Calu3 (cell line): ENCODE data around the gene EAPP. TPM values are rescaled to one million over a fixed set of nuclear protein-coding genes. Genes with fewer than 3 reads are reported as not detected.
"Not testable (repeated sequence)": the region's sequence is repeated elsewhere in the genome, so short reads cannot be mapped to it uniquely, and the experiment has no call there.

Source experiments
- BruUV-seq: library from RNA; stranded (reverse); fragments of 400-500 nt; replicated peaks from 2 replicates; lab custom pipeline; 2021; lab: Mats Ljungman, UMichigan
- CTCF ChIA-PET: fragments of 300-600 bp; sonication (Branson Sonifier 250); formaldehyde crosslinking; loops from one replicate; lab custom pipeline; 2022; ENCODE audit warnings: antibody characterized with exemption; lab: Charles Lee
- DNase-seq: peaks from one replicate; pipeline ENCODE4 v3.0.0; 2022
- H3K27ac Mint-ChIP-seq: one replicate; pipeline ENCODE4 v1.8.0; 2022; ENCODE audit warnings: mixed read lengths; ENCODE audit not compliant: unreplicated experiment
- H3K27me3 Mint-ChIP-seq: one replicate; pipeline ENCODE4 v1.8.0; 2022; ENCODE audit warnings: mixed read lengths; ENCODE audit not compliant: unreplicated experiment
- H3K36me3 Mint-ChIP-seq: one replicate; pipeline ENCODE4 v1.8.0; 2022; ENCODE audit warnings: mild to moderate bottlenecking, moderate library complexity, mixed read lengths; ENCODE audit not compliant: insufficient read depth, unreplicated experiment
- H3K4me1 Mint-ChIP-seq: one replicate; pipeline ENCODE4 v1.8.0; 2022; ENCODE audit warnings: mild to moderate bottlenecking, low read depth, mixed read lengths; ENCODE audit not compliant: unreplicated experiment
- H3K4me3 Mint-ChIP-seq: one replicate; pipeline ENCODE4 v1.8.0; 2022; ENCODE audit warnings: mild to moderate bottlenecking, low read depth, moderate library complexity, mixed read lengths; ENCODE audit not compliant: unreplicated experiment
- H3K9me3 Mint-ChIP-seq: one replicate; pipeline ENCODE4 v1.8.0; 2022; ENCODE audit warnings: low read depth, mixed read lengths; ENCODE audit not compliant: unreplicated experiment
- intact Hi-C: fragments of 100-400 bp; cut with micrococcal nuclease; formaldehyde crosslinking; loops from one replicate; pipeline ENCODE4 v1.10.0; 2022; ENCODE audit not compliant: unreplicated experiment
- total RNA-seq: library from RNA; stranded (reverse); gene quantifications from 2 replicates; pipeline ENCODE4 v1.2.3, GENCODE V29; 2022
- TF ChIP-seq, protein P1 (sequence below): fragments of 200-600 bp; IDR thresholded peaks from one replicate; pipeline ENCODE4 v1.8.0; 2022; ENCODE audit warnings: antibody characterized with exemption; ENCODE audit not compliant: unreplicated experiment

The EAPP gene
- total RNA-seq, 1 experiment from 2014 or later = 24.5 TPM

DNA sequence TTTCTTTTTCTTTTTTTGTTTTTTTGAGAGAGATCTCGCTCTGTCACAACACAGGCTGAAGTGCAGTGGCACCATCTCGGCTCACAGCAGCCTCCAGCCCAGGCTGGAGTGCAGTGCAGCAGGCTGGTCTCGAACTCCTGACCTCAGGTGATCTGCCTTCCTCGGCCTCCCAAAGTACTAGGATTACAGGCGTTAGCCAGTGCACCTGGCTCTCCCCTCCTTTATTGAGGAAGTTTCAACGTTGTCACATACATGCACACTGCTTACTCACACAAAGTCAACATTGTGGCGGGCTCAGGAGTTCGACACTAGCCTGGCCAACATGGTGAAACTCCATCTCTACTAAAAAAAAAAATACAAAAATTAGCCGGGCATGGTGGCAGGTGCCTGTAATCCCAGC is 32.0 kb downstream of the EAPP start:
- Mint-ChIP-seq H3K4me1 (no peaks in the 10 kb centered on the region), H3K36me3 (no peaks in the 10 kb centered on the region), H3K27me3 (no peaks in the 10 kb centered on the region), H3K27ac (no peak overlapping the region), H3K4me3 (no peak overlapping the region), H3K9me3 (no peaks in the 10 kb centered on the region)
- intact Hi-C loops = no loop called here
- CTCF ChIA-PET = no interaction called here
- no peak for DNase-seq
- no TSS peak for BruUV-seq
- TF ChIP-seq, protein P1, sequence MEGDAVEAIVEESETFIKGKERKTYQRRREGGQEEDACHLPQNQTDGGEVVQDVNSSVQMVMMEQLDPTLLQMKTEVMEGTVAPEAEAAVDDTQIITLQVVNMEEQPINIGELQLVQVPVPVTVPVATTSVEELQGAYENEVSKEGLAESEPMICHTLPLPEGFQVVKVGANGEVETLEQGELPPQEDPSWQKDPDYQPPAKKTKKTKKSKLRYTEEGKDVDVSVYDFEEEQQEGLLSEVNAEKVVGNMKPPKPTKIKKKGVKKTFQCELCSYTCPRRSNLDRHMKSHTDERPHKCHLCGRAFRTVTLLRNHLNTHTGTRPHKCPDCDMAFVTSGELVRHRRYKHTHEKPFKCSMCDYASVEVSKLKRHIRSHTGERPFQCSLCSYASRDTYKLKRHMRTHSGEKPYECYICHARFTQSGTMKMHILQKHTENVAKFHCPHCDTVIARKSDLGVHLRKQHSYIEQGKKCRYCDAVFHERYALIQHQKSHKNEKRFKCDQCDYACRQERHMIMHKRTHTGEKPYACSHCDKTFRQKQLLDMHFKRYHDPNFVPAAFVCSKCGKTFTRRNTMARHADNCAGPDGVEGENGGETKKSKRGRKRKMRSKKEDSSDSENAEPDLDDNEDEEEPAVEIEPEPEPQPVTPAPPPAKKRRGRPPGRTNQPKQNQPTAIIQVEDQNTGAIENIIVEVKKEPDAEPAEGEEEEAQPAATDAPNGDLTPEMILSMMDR = no peak

DNA sequence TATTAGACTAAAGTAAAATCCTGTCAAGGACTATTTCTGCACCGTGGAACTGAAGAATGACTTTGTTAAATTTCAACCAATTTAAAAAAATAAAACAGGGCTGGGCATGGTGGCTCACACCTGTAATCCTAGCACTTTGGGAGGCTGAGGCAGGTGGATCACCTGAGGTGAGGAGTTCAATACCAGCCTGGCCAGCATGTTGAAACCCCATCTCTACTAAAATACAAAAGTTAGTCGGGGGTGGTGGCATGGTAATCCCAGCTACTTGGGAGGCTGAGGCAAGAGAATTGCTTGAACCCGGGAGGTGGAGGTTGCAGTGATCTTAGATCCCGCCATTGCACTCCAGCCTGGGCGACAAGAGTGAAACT is 34.4 kb downstream of the EAPP start:
- CTCF ChIA-PET = interaction anchor here (1.1 kb wide), 1 partner anchor 173 kb away, joined by 3 read pairs; no protein-coding TSS in a partner anchor
- intact Hi-C loops, BruUV-seq, H3K4me3 Mint-ChIP-seq, H3K9me3 Mint-ChIP-seq, H3K36me3 Mint-ChIP-seq, H3K4me1 Mint-ChIP-seq, H3K27ac Mint-ChIP-seq, H3K27me3 Mint-ChIP-seq, DNase-seq: not testable (repeated sequence)

DNA sequence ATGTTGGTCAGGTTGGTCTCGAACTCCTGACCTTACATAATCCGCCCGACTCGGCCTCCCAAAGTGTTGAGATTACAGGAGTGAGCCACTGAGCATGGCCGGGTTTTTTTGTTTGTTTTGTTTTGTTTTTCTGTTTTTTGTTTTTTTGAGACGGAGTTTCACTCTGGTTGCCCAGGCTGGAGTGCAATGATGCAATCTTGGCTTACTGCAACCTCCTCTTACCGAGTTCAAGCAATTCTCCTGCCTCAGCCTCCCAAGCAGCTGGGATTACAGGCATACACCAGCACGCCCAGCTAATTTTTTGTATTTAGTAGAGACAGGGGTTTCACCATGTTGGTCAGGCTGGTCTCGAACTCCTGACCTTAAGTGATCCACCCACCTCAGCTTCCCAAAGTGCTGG is 35.5 kb downstream of the EAPP start:
- CTCF ChIA-PET, H3K27ac Mint-ChIP-seq, H3K4me3 Mint-ChIP-seq, BruUV-seq, H3K4me1 Mint-ChIP-seq, H3K27me3 Mint-ChIP-seq, H3K9me3 Mint-ChIP-seq, intact Hi-C loops, H3K36me3 Mint-ChIP-seq, DNase-seq: not testable (repeated sequence)

DNA sequence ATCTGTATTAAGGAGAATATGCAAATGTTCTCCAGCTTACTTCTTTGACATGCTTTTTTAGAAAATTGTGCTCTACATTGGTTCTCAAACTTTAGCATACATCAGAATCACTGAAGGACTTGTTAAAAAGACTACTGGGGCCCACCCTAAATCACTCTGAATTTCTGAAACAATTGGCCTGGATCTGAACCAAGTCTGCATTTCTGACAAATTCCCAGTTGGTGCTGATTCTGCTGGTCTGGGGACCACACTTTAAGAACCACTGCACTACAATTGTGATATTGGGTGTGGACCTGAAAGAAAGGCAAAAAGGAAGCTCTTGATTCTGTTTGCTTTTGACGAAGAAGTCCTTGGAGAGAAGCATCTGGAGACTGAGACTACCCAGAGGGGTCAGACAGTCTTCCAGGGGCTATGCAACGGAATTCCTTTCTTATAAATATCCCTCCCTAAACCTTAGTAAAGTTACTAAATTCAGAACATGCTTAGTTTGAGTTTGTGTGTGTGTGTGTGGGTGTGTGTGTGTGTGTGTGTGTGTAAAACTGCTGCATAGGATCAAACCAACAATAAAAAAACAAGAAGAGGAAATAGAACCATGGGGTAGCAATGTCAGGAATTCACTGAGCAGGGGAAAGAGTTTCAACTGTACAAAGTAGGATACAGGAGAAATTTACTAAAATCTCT is 36.8 kb downstream of the EAPP start:
- no peaks in the 10 kb centered on the region for H3K9me3 Mint-ChIP-seq
- TF ChIP-seq, protein P1 = no peak
- no peak overlapping the region for H3K27ac Mint-ChIP-seq
- CTCF ChIA-PET = interaction anchor here (0.5 to 1.0 kb wide), 2 partner anchors 89 to 171 kb away, joined by 4 to 10 read pairs; no protein-coding TSS in a partner anchor
- H3K27me3 Mint-ChIP-seq = no peaks in the 10 kb centered on the region
- no peak for DNase-seq
- peaks cover under 1% of the 10 kb centered on the region for H3K4me1 Mint-ChIP-seq
- no TSS peak for BruUV-seq
- H3K36me3 Mint-ChIP-seq = no peaks in the 10 kb centered on the region
- H3K4me3 Mint-ChIP-seq = no peak overlapping the region
- intact Hi-C loops = no loop called here

DNA sequence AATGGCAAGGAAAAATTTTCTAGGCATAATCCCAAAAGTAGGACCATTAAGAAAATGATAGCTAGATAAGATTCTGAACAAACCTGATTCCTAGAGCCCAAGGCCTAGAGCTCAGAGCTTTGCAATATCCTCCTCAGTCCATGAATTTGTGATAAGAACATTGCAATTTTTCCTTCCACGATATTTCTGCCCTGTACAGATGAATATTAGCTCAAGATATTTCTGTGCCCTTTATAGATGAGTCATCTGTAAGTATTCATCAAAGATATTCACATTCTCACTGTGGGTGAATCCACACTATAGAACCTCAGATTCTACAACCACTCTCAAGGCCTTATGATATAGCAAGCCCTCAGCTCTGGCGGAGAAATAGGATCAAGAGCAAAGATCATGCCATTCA is 37.5 kb downstream of the EAPP start:
- H3K36me3 Mint-ChIP-seq = peaks cover 2% of the 10 kb centered on the region
- no peaks in the 10 kb centered on the region for H3K9me3 Mint-ChIP-seq
- no peak overlapping the region for H3K27ac Mint-ChIP-seq
- H3K4me1 Mint-ChIP-seq = peaks cover 7% of the 10 kb centered on the region
- no peaks in the 10 kb centered on the region for H3K27me3 Mint-ChIP-seq
- H3K4me3 Mint-ChIP-seq = no peak overlapping the region
- TF ChIP-seq, protein P1 = no peak
- DNase-seq = no peak
- intact Hi-C loops = no loop called here
- no TSS peak for BruUV-seq
- CTCF ChIA-PET = interaction anchor here (1.0 kb wide), 1 partner anchor 170 kb away, joined by 4 read pairs; no protein-coding TSS in a partner anchor
